Measurements from ENCODE around the gene STAG2.

- TF ChIP-seq EZH2 (IDR thresholded peaks at IDR 0.05) (no peak), CTCF (IDR thresholded peaks at IDR 0.05) (no peak)
Measured at GRCh38 chrX:123965712-123966111, 4.2 kb downstream of the STAG2 start.

All from neural progenitor cell (in vitro differentiated cells).